ENCODE data around the gene HSD3B2.

DNA sequence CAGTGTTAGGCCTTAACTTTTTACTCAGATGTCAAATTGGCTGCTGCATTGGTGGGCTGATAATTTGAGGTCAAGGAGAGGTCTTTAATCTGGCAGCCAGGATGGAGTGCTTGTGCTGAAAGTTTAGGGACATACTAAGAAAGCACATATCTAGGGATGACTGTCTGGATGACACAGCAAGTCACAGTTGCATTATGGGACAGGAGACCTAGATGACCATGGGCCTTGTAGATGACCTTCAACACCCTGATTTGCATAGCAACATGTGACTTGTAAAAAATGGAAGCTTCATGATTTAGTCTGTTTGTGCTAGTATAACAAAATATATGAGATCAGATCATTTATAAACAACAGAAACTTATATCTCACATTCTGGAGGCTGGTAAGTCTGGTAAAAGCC lies 18.0 kb upstream of the HSD3B2 start:
- TF ChIP-seq, protein P1, sequence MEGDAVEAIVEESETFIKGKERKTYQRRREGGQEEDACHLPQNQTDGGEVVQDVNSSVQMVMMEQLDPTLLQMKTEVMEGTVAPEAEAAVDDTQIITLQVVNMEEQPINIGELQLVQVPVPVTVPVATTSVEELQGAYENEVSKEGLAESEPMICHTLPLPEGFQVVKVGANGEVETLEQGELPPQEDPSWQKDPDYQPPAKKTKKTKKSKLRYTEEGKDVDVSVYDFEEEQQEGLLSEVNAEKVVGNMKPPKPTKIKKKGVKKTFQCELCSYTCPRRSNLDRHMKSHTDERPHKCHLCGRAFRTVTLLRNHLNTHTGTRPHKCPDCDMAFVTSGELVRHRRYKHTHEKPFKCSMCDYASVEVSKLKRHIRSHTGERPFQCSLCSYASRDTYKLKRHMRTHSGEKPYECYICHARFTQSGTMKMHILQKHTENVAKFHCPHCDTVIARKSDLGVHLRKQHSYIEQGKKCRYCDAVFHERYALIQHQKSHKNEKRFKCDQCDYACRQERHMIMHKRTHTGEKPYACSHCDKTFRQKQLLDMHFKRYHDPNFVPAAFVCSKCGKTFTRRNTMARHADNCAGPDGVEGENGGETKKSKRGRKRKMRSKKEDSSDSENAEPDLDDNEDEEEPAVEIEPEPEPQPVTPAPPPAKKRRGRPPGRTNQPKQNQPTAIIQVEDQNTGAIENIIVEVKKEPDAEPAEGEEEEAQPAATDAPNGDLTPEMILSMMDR (IDR thresholded peaks at IDR 0.05; ENCODE audit: extremely low read depth in 1 of 2, insufficient read depth in 1 of 2, low read depth in 1 of 2, low read length in 2 of 2), result no peak
- no peak for TF ChIP-seq FOS (IDR thresholded peaks at IDR 0.05; ENCODE audit: borderline replicate concordance, insufficient read depth, low read length)
- TF ChIP-seq GATA2 (IDR thresholded peaks at IDR 0.05; ENCODE audit: insufficient read depth, insufficient read length, low read depth, low read length), result no peak

Measured in endothelial cell of umbilical vein (primary cell).